ENCODE results near the gene ZC3H10.

GRCh38 chr12:56103066-56103711 is 14.9 kb upstream of the ZC3H10 start:
- TF ChIP-seq TAF1 (IDR thresholded peaks at IDR 0.05; ENCODE audit: low read depth, low read length) (no peak), POLR2AphosphoS5 (IDR thresholded peaks at IDR 0.05; ENCODE audit: low read depth, low read length) (no peak)
